Activated naive CD4-positive, alpha-beta T cell treated with anti-CD3 and anti-CD28 coated beads for 36 hours (primary cell): ENCODE data around the gene CIDEB. TPM values are rescaled to one million over a fixed set of nuclear protein-coding genes. Genes with fewer than 3 reads are reported as not detected.

Experiments used
- CTCF ChIA-PET: fragments of 350-600 bp; sonication (Branson Sonifier 250); formaldehyde crosslinking; loops from one replicate; lab custom pipeline; 2021; ENCODE audit warnings: antibody characterized with exemption; lab: Charles Lee
- DNase-seq: peaks from one replicate; pipeline ENCODE4 v3.0.0-alpha.2; 2020
- H3K27ac Mint-ChIP-seq: one replicate; pipeline ENCODE4 v1.8.0; 2021; ENCODE audit warnings: mild to moderate bottlenecking, mixed read lengths
- H3K27me3 Mint-ChIP-seq: one replicate; pipeline ENCODE4 v1.8.0; 2021; ENCODE audit warnings: low read depth, mixed read lengths
- H3K36me3 Mint-ChIP-seq: one replicate; pipeline ENCODE4 v1.8.0; 2021; ENCODE audit warnings: low read depth, mixed read lengths
- H3K4me1 Mint-ChIP-seq: one replicate; pipeline ENCODE4 v1.8.0; 2021; ENCODE audit warnings: low read depth, mixed read lengths
- H3K4me3 Mint-ChIP-seq: one replicate; pipeline ENCODE4 v1.8.0; 2021; ENCODE audit warnings: mild to moderate bottlenecking, moderate library complexity, mixed read lengths
- H3K9me3 Mint-ChIP-seq: one replicate; pipeline ENCODE4 v1.8.0; 2021; ENCODE audit warnings: mixed read lengths
- intact Hi-C: fragments of 100-400 bp; cut with micrococcal nuclease; formaldehyde crosslinking; loops from one replicate; pipeline ENCODE4 v1.15.1; 2023
- total RNA-seq, 2 experiments: library from RNA; stranded (reverse); gene quantifications; one replicate each; pipeline ENCODE4 v1.2.3, GENCODE V29; 2021

CIDEB gene
- total RNA-seq, 2 experiments from 2014 or later: 10.9 to 15.1 TPM

DNA sequence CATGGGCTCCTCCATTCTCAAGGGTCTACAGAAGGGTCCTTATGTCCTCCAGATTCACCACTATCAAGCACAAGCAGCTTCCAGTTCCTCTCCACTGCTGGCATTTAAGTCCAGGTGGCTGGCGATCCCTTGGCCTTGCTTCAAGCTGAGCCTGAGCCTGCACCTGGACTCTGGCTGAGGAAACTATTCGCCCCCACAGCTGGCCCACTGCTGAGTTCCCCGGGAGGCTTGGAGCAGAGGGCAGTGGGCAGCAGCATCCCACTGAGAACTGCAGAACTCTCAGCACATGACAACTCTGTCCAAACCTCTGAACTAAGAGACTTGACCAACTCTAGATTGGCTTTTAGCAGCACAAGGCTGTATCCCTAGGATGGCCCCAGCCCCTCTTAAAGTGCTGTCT is 25.0 kb downstream of the CIDEB start:
- intact Hi-C loops: no loop called here
- CTCF ChIA-PET: interaction anchor here (1.6 to 10.8 kb wide), 6 partner anchors 9 to 40 kb away, joined by 4 to 154 read pairs (median 24); partner anchors contain the start of genes CIDEB, DHRS1, NOP9 and RABGGTA
- no peaks in the 10 kb centered on the region for H3K27me3 Mint-ChIP-seq
- H3K36me3 Mint-ChIP-seq: peaks cover 3% of the 10 kb centered on the region
- no peak overlapping the region for H3K4me3 Mint-ChIP-seq
- H3K27ac Mint-ChIP-seq: no peak overlapping the region
- no peaks in the 10 kb centered on the region for H3K9me3 Mint-ChIP-seq
- DNase-seq: no peak
- H3K4me1 Mint-ChIP-seq: peaks cover 33% of the 10 kb centered on the region

- Mint-ChIP-seq H3K36me3 (peaks cover 3% of the 10 kb centered on the region), H3K27ac (no peak overlapping the region), H3K9me3 (no peaks in the 10 kb centered on the region), H3K27me3 (no peaks in the 10 kb centered on the region), H3K4me1 (peaks cover 42% of the 10 kb centered on the region), H3K4me3 (no peak overlapping the region)
- no peak for DNase-seq
- intact Hi-C loops: no loop called here
- CTCF ChIA-PET: interaction anchor here (1.2 to 10.8 kb wide), 7 partner anchors 9 to 39 kb away, joined by 3 to 154 read pairs (median 31); partner anchors contain the start of genes CIDEB, DHRS1, NOP9 and RABGGTA
These were observed 26.1 kb downstream of the CIDEB start for GRCh38 chr14:24281636-24282035.

GRCh38 chr14:24280797-24281460 is 26.8 kb downstream of the CIDEB start:
- peaks cover 44% of the 10 kb centered on the region for H3K4me1 Mint-ChIP-seq
- peak overlapping the region; percentile 47 for H3K27ac Mint-ChIP-seq
- peaks cover 3% of the 10 kb centered on the region for H3K36me3 Mint-ChIP-seq
- DNase-seq: no peak
- intact Hi-C loops: no loop called here
- no peak overlapping the region for H3K4me3 Mint-ChIP-seq
- CTCF ChIA-PET: interaction anchor here (1.1 to 10.8 kb wide), 10 partner anchors 9 to 156 kb away, joined by 3 to 154 read pairs (median 8); partner anchors contain the start of genes CIDEB, DHRS1, NOP9 and TINF2
- no peaks in the 10 kb centered on the region for H3K9me3 Mint-ChIP-seq
- H3K27me3 Mint-ChIP-seq: no peaks in the 10 kb centered on the region

- H3K27ac Mint-ChIP-seq: peak overlapping the region; percentile 80
- peaks cover 3% of the 10 kb centered on the region for H3K36me3 Mint-ChIP-seq
- intact Hi-C loops: loop anchor here (1.0 to 10.0 kb wide), 5 partner anchors 10 to 725 kb away; partner anchors contain the start of genes THTPA, TM9SF1 and ZFHX2
- peak overlapping the region; percentile 20 for H3K4me3 Mint-ChIP-seq
- DNase-seq: peak; percentile 90
- H3K9me3 Mint-ChIP-seq: no peaks in the 10 kb centered on the region
- CTCF ChIA-PET: interaction anchor here (0.6 to 10.8 kb wide), 12 partner anchors 9 to 157 kb away, joined by 3 to 154 read pairs (median 6); partner anchors contain the start of genes CIDEB, DHRS1, LTB4R and NOP9
- H3K27me3 Mint-ChIP-seq: no peaks in the 10 kb centered on the region
- peaks cover 52% of the 10 kb centered on the region for H3K4me1 Mint-ChIP-seq
These were observed 28.2 kb downstream of the CIDEB start for GRCh38 chr14:24279301-24280186.

- Mint-ChIP-seq H3K9me3 (no peaks in the 10 kb centered on the region), H3K4me3 (no peak overlapping the region), H3K4me1 (peaks cover 62% of the 10 kb centered on the region), H3K36me3 (peaks cover 3% of the 10 kb centered on the region), H3K27ac (peak overlapping the region; percentile 80), H3K27me3 (no peaks in the 10 kb centered on the region)
- DNase-seq: no peak
- CTCF ChIA-PET: interaction anchor here (3.4 to 10.8 kb wide), 4 partner anchors 13 to 35 kb away, joined by 31 to 154 read pairs (median 40); partner anchors contain the start of genes CIDEB, DHRS1, NOP9 and TINF2
- intact Hi-C loops: loop anchor here (10.0 kb wide), 1 partner anchor 724 kb away; the partner anchor contains the start of genes THTPA and ZFHX2
These were observed 29.4 kb downstream of the CIDEB start for GRCh38 chr14:24278424-24278823.

DNA sequence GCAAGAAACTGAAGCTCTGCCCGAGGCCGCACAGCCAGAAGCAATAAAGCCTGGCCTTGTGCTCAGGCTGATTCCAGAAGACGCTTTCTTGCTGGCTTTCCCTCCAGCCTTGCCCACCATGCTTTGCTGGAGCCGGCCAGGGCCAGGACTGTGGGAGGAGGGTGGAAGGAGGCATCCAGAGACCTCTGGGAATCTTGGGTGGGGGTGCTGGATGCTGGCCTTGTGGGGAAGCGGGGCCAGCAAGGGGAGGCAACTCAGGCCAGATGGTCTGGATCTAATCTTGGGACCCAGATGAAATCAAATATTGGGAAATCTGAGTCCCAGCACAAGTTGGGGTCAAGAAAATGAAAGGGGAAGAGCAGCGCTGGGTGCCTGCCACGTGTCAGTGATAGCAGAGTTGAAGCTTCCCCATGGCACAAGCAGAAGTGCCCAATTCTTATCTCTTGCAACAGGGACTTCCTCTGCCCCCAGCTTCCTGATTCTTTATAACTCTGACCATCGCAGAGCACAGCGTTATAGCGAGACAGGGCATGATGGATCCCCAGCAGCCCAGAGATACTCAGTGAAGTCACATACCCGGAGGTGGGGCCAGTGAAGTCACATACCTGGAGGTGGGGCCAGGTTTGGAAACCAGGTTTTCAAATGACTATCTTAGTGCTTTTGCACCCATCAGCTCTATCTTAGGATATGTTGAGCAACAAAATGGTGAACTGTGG is 30.0 kb downstream of the CIDEB start:
- CTCF ChIA-PET: interaction anchor here (2.6 to 10.8 kb wide), 4 partner anchors 21 to 35 kb away, joined by 12 to 154 read pairs (median 40); partner anchors contain the start of genes CIDEB, DHRS1, NOP9 and TINF2
- intact Hi-C loops: loop anchor here (10.0 kb wide), 1 partner anchor 723 kb away; the partner anchor contains the start of genes THTPA and ZFHX2
- no peaks in the 10 kb centered on the region for H3K27me3 Mint-ChIP-seq
- H3K4me3 Mint-ChIP-seq: no peak overlapping the region
- H3K27ac Mint-ChIP-seq: peak overlapping the region; percentile 80
- no peaks in the 10 kb centered on the region for H3K9me3 Mint-ChIP-seq
- peak; percentile 75 for DNase-seq
- peaks cover 68% of the 10 kb centered on the region for H3K4me1 Mint-ChIP-seq
- H3K36me3 Mint-ChIP-seq: peaks cover 3% of the 10 kb centered on the region

DNA sequence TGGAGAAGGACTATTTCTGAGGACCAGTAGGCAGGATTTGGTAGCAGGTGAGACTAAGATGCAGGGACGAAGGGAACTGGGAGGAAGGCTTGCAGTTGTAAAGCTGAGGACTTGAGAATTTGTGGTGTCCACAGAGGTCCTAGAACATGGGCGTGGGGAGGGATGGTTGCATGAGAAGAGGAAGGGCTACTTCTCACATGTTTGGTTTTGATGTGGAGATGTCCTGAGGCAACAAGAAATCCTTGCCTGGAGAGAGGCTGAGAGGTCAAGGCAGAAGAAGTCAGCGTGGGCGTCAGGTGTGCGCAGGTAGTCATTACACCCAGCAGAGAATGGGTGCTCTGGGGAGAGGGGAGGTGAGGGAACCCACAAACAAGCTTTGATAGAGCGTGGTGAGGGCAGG is 30.7 kb downstream of the CIDEB start:
- H3K4me1 Mint-ChIP-seq: peaks cover 75% of the 10 kb centered on the region
- H3K27ac Mint-ChIP-seq: no peak overlapping the region
- intact Hi-C loops: loop anchor here (10.0 kb wide), 1 partner anchor 722 kb away; the partner anchor contains the start of genes THTPA and ZFHX2
- H3K4me3 Mint-ChIP-seq: no peak overlapping the region
- H3K9me3 Mint-ChIP-seq: no peaks in the 10 kb centered on the region
- CTCF ChIA-PET: interaction anchor here (2.6 to 10.8 kb wide), 3 partner anchors 21 to 34 kb away, joined by 12 to 154 read pairs (median 39); partner anchors contain the start of genes CIDEB, DHRS1, NOP9 and TINF2
- no peaks in the 10 kb centered on the region for H3K27me3 Mint-ChIP-seq
- peaks cover 3% of the 10 kb centered on the region for H3K36me3 Mint-ChIP-seq
- no peak for DNase-seq

DNA sequence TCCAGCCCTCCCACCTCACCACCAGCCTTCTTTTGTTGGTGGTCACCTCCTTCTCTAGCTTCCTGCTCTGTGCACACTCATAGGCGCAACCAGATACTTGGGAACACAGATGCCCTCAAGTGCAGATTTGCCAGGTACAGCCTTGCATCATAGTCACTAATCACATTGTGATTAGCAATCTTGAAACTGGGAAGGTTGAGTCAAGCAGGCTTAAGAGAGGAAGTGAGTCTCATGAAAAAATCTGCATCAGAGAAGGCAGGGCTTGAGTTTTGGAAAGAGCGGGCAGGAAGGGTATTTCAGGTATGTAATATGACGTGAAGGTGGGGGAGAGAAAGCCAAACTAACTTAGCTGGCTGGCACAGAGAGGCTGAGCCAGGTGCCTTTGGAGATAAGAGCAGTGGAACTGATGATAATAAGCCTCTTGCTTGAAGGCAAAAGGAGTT is 33.7 kb downstream of the CIDEB start:
- Mint-ChIP-seq H3K36me3 (peaks cover 9% of the 10 kb centered on the region), H3K27me3 (no peaks in the 10 kb centered on the region), H3K4me1 (peaks cover 70% of the 10 kb centered on the region), H3K27ac (peak overlapping the region; percentile 95), H3K9me3 (no peaks in the 10 kb centered on the region), H3K4me3 (peak overlapping the region; percentile 38)
- intact Hi-C loops: loop anchor here (1.0 to 10.0 kb wide), 7 partner anchors 15 to 719 kb away; partner anchors contain the start of genes CHMP4A, DCAF11, GMPR2 and NEDD8
- peak; percentile 82 for DNase-seq
- CTCF ChIA-PET: interaction anchor here (0.7 to 10.8 kb wide), 12 partner anchors 10 to 183 kb away, joined by 3 to 154 read pairs (median 5); partner anchors contain the start of genes CHMP4A, DHRS1, LTB4R2 and NOP9

- intact Hi-C loops: loop anchor here (5.0 to 10.0 kb wide), 2 partner anchors 399 to 719 kb away; partner anchors contain the start of genes THTPA and ZFHX2
- CTCF ChIA-PET: interaction anchor here (0.7 to 10.8 kb wide), 10 partner anchors 10 to 87 kb away, joined by 3 to 154 read pairs (median 8); partner anchors contain the start of genes CHMP4A, DHRS1, LTB4R2 and NOP9
- DNase-seq: no peak
- Mint-ChIP-seq H3K36me3 (peaks cover 9% of the 10 kb centered on the region), H3K4me3 (peak overlapping the region; percentile 16), H3K4me1 (peaks cover 64% of the 10 kb centered on the region), H3K27ac (peak overlapping the region; percentile 95), H3K27me3 (no peaks in the 10 kb centered on the region), H3K9me3 (no peaks in the 10 kb centered on the region)
These were observed 34.3 kb downstream of the CIDEB start for GRCh38 chr14:24273422-24273998.

GRCh38 chr14:24272467-24272866 is 35.3 kb downstream of the CIDEB start:
- CTCF ChIA-PET: interaction anchor here (0.7 to 4.8 kb wide), 9 partner anchors 8 to 90 kb away, joined by 3 to 43 read pairs (median 7); partner anchors contain the start of genes CIDEB and TINF2
- intact Hi-C loops: loop anchor here (5.0 to 10.0 kb wide), 2 partner anchors 400 to 718 kb away; partner anchors contain the start of genes THTPA and ZFHX2
- peaks cover 5% of the 10 kb centered on the region for H3K36me3 Mint-ChIP-seq
- no peak for DNase-seq
- H3K27ac Mint-ChIP-seq: peak overlapping the region; percentile 95
- H3K9me3 Mint-ChIP-seq: no peaks in the 10 kb centered on the region
- peaks cover 53% of the 10 kb centered on the region for H3K4me1 Mint-ChIP-seq
- H3K27me3 Mint-ChIP-seq: no peaks in the 10 kb centered on the region
- peak overlapping the region; percentile 78 for H3K4me3 Mint-ChIP-seq
